ENCODE measurements around the gene NES.

NES gene

GRCh38 chr1:156676114-156676819, 940 bp downstream of the NES start:
- Histone ChIP-seq H3K4me2 (ENCODE audit: low read depth, low read length, poor library complexity, severe bottlenecking) (no peak overlapping the region), H3F3A (ENCODE audit: insufficient read depth) (no peaks in the 10 kb centered on the region), H2AFZ (ENCODE audit: low read depth, low read length, severe bottlenecking) (no peak overlapping the region), H3K9ac (ENCODE audit: low read length) (no peak overlapping the region), H3K27ac (ENCODE audit: low read depth, low read length) (no peak overlapping the region), H3K4me3 (ENCODE audit: insufficient read depth, low read length, poor library complexity, severe bottlenecking) (no peak overlapping the region), H4K20me1 (ENCODE audit: low read depth, low read length) (no peaks in the 10 kb centered on the region), H3K9me3 (ENCODE audit: insufficient read depth, low read length) (no peaks in the 10 kb centered on the region), H3K79me2 (ENCODE audit: insufficient read depth, low read length) (no peaks in the 10 kb centered on the region), H3K27me3 (ENCODE audit: low read length) (no peaks in the 10 kb centered on the region), H3K36me3 (ENCODE audit: low read length) (no peaks in the 10 kb centered on the region), H3K9me2 (replicated peaks; ENCODE audit: insufficient read depth, low read length) (no peaks in the 10 kb centered on the region)
- TF ChIP-seq CTCF (IDR thresholded peaks at IDR 0.05; ENCODE audit: insufficient read depth, low read length, poor library complexity, severe bottlenecking) (no peak), EZH2phosphoT487 (conservative IDR thresholded peaks at IDR 0.05; ENCODE audit: low read length) (no peak)

GRCh38 chr1:156675210-156676113, 1.7 kb downstream of the NES start:
- no peak for TF ChIP-seq CTCF (IDR thresholded peaks at IDR 0.05; ENCODE audit: insufficient read depth, low read length, poor library complexity, severe bottlenecking)
- no peak for TF ChIP-seq EZH2phosphoT487 (conservative IDR thresholded peaks at IDR 0.05; ENCODE audit: low read length)
- H3K36me3 ChIP-seq (ENCODE audit: low read length), result no peaks in the 10 kb centered on the region
- no peaks in the 10 kb centered on the region for H4K20me1 ChIP-seq (ENCODE audit: low read depth, low read length)
- H3K9me3 ChIP-seq (ENCODE audit: insufficient read depth, low read length), result no peaks in the 10 kb centered on the region
- no peaks in the 10 kb centered on the region for H3K27me3 ChIP-seq (ENCODE audit: low read length)
- H3K79me2 ChIP-seq (ENCODE audit: insufficient read depth, low read length), result no peaks in the 10 kb centered on the region
- no peak overlapping the region for H3K27ac ChIP-seq (ENCODE audit: low read depth, low read length)
- H2AFZ ChIP-seq (ENCODE audit: low read depth, low read length, severe bottlenecking), result no peak overlapping the region
- H3K9ac ChIP-seq (ENCODE audit: low read length), result no peak overlapping the region
- H3K4me2 ChIP-seq (ENCODE audit: low read depth, low read length, poor library complexity, severe bottlenecking), result no peak overlapping the region
- no peak overlapping the region for H3K4me3 ChIP-seq (ENCODE audit: insufficient read depth, low read length, poor library complexity, severe bottlenecking)
- no peaks in the 10 kb centered on the region for H3F3A ChIP-seq (ENCODE audit: insufficient read depth)
- H3K9me2 ChIP-seq (replicated peaks; ENCODE audit: insufficient read depth, low read length), result no peaks in the 10 kb centered on the region

GRCh38 chr1:156673387-156674121, 3.7 kb downstream of the NES start:
- Histone ChIP-seq H4K20me1 (ENCODE audit: low read depth, low read length) (no peaks in the 10 kb centered on the region), H3K9ac (ENCODE audit: low read length) (no peak overlapping the region), H3F3A (ENCODE audit: insufficient read depth) (no peaks in the 10 kb centered on the region), H3K9me3 (ENCODE audit: insufficient read depth, low read length) (no peaks in the 10 kb centered on the region), H3K4me2 (ENCODE audit: low read depth, low read length, poor library complexity, severe bottlenecking) (no peak overlapping the region), H3K9me2 (replicated peaks; ENCODE audit: insufficient read depth, low read length) (no peaks in the 10 kb centered on the region), H3K4me3 (ENCODE audit: insufficient read depth, low read length, poor library complexity, severe bottlenecking) (no peak overlapping the region), H3K27me3 (ENCODE audit: low read length) (no peaks in the 10 kb centered on the region), H3K79me2 (ENCODE audit: insufficient read depth, low read length) (no peaks in the 10 kb centered on the region), H2AFZ (ENCODE audit: low read depth, low read length, severe bottlenecking) (no peak overlapping the region), H3K36me3 (ENCODE audit: low read length) (no peaks in the 10 kb centered on the region), H3K27ac (ENCODE audit: low read depth, low read length) (no peak overlapping the region)
- TF ChIP-seq CTCF (IDR thresholded peaks at IDR 0.05; ENCODE audit: insufficient read depth, low read length, poor library complexity, severe bottlenecking) (no peak), EZH2phosphoT487 (conservative IDR thresholded peaks at IDR 0.05; ENCODE audit: low read length) (no peak)

Data from SU-DHL-6 (cell line).